ENCODE measurements around the gene RALGPS1. TPM values are rescaled to one million over a fixed set of nuclear protein-coding genes. Genes with fewer than 3 reads are reported as not detected.

RALGPS1 gene
- total and polyA plus RNA-seq, 2 donors (not counting 1 experiment from before 2014, with no cell fraction given): 2.0 to 5.9 TPM

GRCh38 chr9:127181595-127182190 is 267.1 kb downstream of the RALGPS1 start:
- TF ChIP-seq CTCF (conservative IDR thresholded peaks at IDR 0.05 in 1 of 2, IDR thresholded peaks at IDR 0.05 in 1 of 2; ENCODE audit: low read depth in 1 of 2, low read length in 2 of 2) (no peak), EZH2 (IDR thresholded peaks at IDR 0.05; ENCODE audit: low read length, missing control alignments) (no peak)
- Histone ChIP-seq H3K9me3 (ENCODE audit: control insufficient read depth, insufficient read depth, low read depth, low read length) (no peaks in the 10 kb centered on the region), H2AFZ (ENCODE audit: low read length) (no peak overlapping the region), H3K4me1 (ENCODE audit: control insufficient read depth, extremely low read depth, insufficient read depth, low read length) (peaks cover 32% of the 10 kb centered on the region), H3K36me3 (ENCODE audit: control insufficient read depth, insufficient read depth, low read length) (no peaks in the 10 kb centered on the region), H3K4me2 (ENCODE audit: extremely low read depth, insufficient read depth, low read length) (no peak overlapping the region), H3K4me3 (replicated peaks in 1 of 4; ENCODE audit: control extremely low read depth in 1 of 4, insufficient read depth in 1 of 4, low read depth in 3 of 4, low read length in 4 of 4) (no peak overlapping the region), H4K20me1 (ENCODE audit: control insufficient read depth, extremely low read depth, insufficient read depth, low read length) (no peaks in the 10 kb centered on the region), H3K27me3 (ENCODE audit: control insufficient read depth, insufficient read depth, low read length) (no peaks in the 10 kb centered on the region), H3K27ac (ENCODE audit: insufficient read depth, low read length) (no peak overlapping the region), H3K79me2 (ENCODE audit: control insufficient read depth, insufficient read depth, low read length) (no peaks in the 10 kb centered on the region), H3K9ac (ENCODE audit: insufficient read depth, low read length) (no peak overlapping the region)
- DNase-seq (ENCODE audit: low read depth in 2 of 2): no peak

- no peak overlapping the region for H3K27ac ChIP-seq (ENCODE audit: insufficient read depth, low read length)
- no peaks in the 10 kb centered on the region for H4K20me1 ChIP-seq (ENCODE audit: control insufficient read depth, extremely low read depth, insufficient read depth, low read length)
- no peaks in the 10 kb centered on the region for H3K9me3 ChIP-seq (ENCODE audit: control insufficient read depth, insufficient read depth, low read depth, low read length)
- no peak overlapping the region for H3K4me3 ChIP-seq (replicated peaks in 1 of 4; ENCODE audit: control extremely low read depth in 1 of 4, insufficient read depth in 1 of 4, low read depth in 3 of 4, low read length in 4 of 4)
- TF ChIP-seq CTCF (conservative IDR thresholded peaks at IDR 0.05 in 1 of 2, IDR thresholded peaks at IDR 0.05 in 1 of 2; ENCODE audit: low read depth in 1 of 2, low read length in 2 of 2): no peak
- no peak for TF ChIP-seq EZH2 (IDR thresholded peaks at IDR 0.05; ENCODE audit: low read length, missing control alignments)
- peak; percentile 15 to 33 for DNase-seq (ENCODE audit: low read depth in 2 of 2)
- no peak overlapping the region for H2AFZ ChIP-seq (ENCODE audit: low read length)
- H3K27me3 ChIP-seq (ENCODE audit: control insufficient read depth, insufficient read depth, low read length): no peaks in the 10 kb centered on the region
- no peaks in the 10 kb centered on the region for H3K79me2 ChIP-seq (ENCODE audit: control insufficient read depth, insufficient read depth, low read length)
- peaks cover 40% of the 10 kb centered on the region for H3K4me1 ChIP-seq (ENCODE audit: control insufficient read depth, extremely low read depth, insufficient read depth, low read length)
- H3K4me2 ChIP-seq (ENCODE audit: extremely low read depth, insufficient read depth, low read length): no peak overlapping the region
- no peak overlapping the region for H3K9ac ChIP-seq (ENCODE audit: insufficient read depth, low read length)
- H3K36me3 ChIP-seq (ENCODE audit: control insufficient read depth, insufficient read depth, low read length): no peaks in the 10 kb centered on the region
Observed at GRCh38 chr9:127182901-127183746, 268.5 kb downstream of the RALGPS1 start.

GRCh38 chr9:127183814-127184582 is 269.4 kb downstream of the RALGPS1 start:
- DNase-seq (ENCODE audit: low read depth in 2 of 2): peak in 1 of 2 donors; percentile 97
- Histone ChIP-seq H3K27ac (ENCODE audit: insufficient read depth, low read length) (peak overlapping the region; percentile 96), H3K36me3 (ENCODE audit: control insufficient read depth, insufficient read depth, low read length) (no peaks in the 10 kb centered on the region), H3K27me3 (ENCODE audit: control insufficient read depth, insufficient read depth, low read length) (no peaks in the 10 kb centered on the region), H4K20me1 (ENCODE audit: control insufficient read depth, extremely low read depth, insufficient read depth, low read length) (no peaks in the 10 kb centered on the region), H3K4me1 (ENCODE audit: control insufficient read depth, extremely low read depth, insufficient read depth, low read length) (peaks cover 43% of the 10 kb centered on the region), H3K79me2 (ENCODE audit: control insufficient read depth, insufficient read depth, low read length) (no peaks in the 10 kb centered on the region), H3K4me3 (replicated peaks in 1 of 4; ENCODE audit: control extremely low read depth in 1 of 4, insufficient read depth in 1 of 4, low read depth in 3 of 4, low read length in 4 of 4) (no peak overlapping the region), H2AFZ (ENCODE audit: low read length) (no peak overlapping the region), H3K9me3 (ENCODE audit: control insufficient read depth, insufficient read depth, low read depth, low read length) (no peaks in the 10 kb centered on the region), H3K9ac (ENCODE audit: insufficient read depth, low read length) (peak overlapping the region; percentile 36), H3K4me2 (ENCODE audit: extremely low read depth, insufficient read depth, low read length) (peak overlapping the region; percentile 66)
- TF ChIP-seq CTCF (conservative IDR thresholded peaks at IDR 0.05 in 1 of 2, IDR thresholded peaks at IDR 0.05 in 1 of 2; ENCODE audit: low read depth in 1 of 2, low read length in 2 of 2) (no peak), EZH2 (IDR thresholded peaks at IDR 0.05; ENCODE audit: low read length, missing control alignments) (no peak)

Measured in fibroblast of lung (primary cell).